IMR-90 (cell line): ENCODE data around the gene NQO2.

Experiments
- MAFK ChIP-seq: IDR thresholded peaks from 2 replicates; pipeline ENCODE4 v1.6.1; 2012; ENCODE audit warnings: low read depth, low read length, improper control_type of control experiment
- MAZ ChIP-seq: IDR thresholded peaks from 2 replicates; pipeline ENCODE4 v1.6.1; 2012; ENCODE audit warnings: low read depth, mild to moderate bottlenecking, low read length, improper control_type of control experiment, moderate library complexity, borderline replicate concordance
- MXI1 ChIP-seq: IDR thresholded peaks from 2 replicates; pipeline ENCODE4 v1.6.1; 2012; ENCODE audit warnings: low read depth, mild to moderate bottlenecking, low read length, moderate library complexity, borderline replicate concordance
- POLR2A ChIP-seq: IDR thresholded peaks from 2 replicates; pipeline ENCODE4 v1.6.1; 2012; ENCODE audit warnings: mild to moderate bottlenecking, low read depth, low read length
- RAD21 ChIP-seq: IDR thresholded peaks from 2 replicates; pipeline ENCODE4 v1.6.1; 2012; ENCODE audit warnings: low read length, improper control_type of control experiment
- RFX5 ChIP-seq: IDR thresholded peaks from 2 replicates; pipeline ENCODE4 v1.8.0; 2012; ENCODE audit warnings: low read depth, mild to moderate bottlenecking, low read length, moderate library complexity
- SMC3 ChIP-seq: fragments of 150-350 bp; IDR thresholded peaks from 2 replicates; pipeline ENCODE4 v1.6.1; 2016; ENCODE audit warnings: low read depth, mild to moderate bottlenecking, antibody characterized with exemption, low read length, moderate library complexity
- TF ChIP-seq, protein P1 (sequence below): conservative IDR thresholded peaks from 2 replicates; pipeline ENCODE4 v1.5.1; 2012; ENCODE audit warnings: mild to moderate bottlenecking, low read depth, low read length, improper control_type of control experiment
- TF ChIP-seq, protein P2 (sequence below): fragments of 150-350 bp; IDR thresholded peaks from 2 replicates; pipeline ENCODE4 v1.6.1; 2017; ENCODE audit warnings: mild to moderate bottlenecking, antibody characterized with exemption, low read length, low read depth

DNA sequence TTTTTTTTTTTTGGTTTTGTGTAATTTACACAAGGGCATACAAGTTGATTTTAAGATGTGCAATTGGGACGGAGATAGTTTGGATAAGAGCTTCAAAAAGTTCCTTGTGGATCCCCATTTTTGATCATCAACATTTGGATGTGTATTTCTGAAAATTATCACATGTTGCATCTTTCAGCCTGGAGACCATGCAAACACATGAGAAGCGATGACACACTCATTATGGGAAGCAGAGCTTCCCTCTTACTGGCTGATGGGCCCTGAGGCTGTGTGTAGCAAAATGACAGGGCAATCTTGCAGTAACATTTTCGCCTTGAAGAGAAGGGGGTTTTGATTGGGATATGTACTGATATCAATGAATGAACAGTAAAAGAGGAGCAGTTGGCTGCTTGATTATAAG is 46.6 kb downstream of the NQO2 start:
- no peak for TF ChIP-seq POLR2A
- no peak for TF ChIP-seq SMC3
- no peak for TF ChIP-seq MXI1
- TF ChIP-seq, protein P1, sequence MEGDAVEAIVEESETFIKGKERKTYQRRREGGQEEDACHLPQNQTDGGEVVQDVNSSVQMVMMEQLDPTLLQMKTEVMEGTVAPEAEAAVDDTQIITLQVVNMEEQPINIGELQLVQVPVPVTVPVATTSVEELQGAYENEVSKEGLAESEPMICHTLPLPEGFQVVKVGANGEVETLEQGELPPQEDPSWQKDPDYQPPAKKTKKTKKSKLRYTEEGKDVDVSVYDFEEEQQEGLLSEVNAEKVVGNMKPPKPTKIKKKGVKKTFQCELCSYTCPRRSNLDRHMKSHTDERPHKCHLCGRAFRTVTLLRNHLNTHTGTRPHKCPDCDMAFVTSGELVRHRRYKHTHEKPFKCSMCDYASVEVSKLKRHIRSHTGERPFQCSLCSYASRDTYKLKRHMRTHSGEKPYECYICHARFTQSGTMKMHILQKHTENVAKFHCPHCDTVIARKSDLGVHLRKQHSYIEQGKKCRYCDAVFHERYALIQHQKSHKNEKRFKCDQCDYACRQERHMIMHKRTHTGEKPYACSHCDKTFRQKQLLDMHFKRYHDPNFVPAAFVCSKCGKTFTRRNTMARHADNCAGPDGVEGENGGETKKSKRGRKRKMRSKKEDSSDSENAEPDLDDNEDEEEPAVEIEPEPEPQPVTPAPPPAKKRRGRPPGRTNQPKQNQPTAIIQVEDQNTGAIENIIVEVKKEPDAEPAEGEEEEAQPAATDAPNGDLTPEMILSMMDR = no peak
- TF ChIP-seq MAFK = no peak
- TF ChIP-seq MAZ = no peak
- TF ChIP-seq RFX5 = no peak
- TF ChIP-seq, protein P2, sequence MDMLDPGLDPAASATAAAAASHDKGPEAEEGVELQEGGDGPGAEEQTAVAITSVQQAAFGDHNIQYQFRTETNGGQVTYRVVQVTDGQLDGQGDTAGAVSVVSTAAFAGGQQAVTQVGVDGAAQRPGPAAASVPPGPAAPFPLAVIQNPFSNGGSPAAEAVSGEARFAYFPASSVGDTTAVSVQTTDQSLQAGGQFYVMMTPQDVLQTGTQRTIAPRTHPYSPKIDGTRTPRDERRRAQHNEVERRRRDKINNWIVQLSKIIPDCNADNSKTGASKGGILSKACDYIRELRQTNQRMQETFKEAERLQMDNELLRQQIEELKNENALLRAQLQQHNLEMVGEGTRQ = no peak
- TF ChIP-seq RAD21 = no peak
